ENCODE measurements around the gene SIT1. TPM values are rescaled to one million over a fixed set of nuclear protein-coding genes. Genes with fewer than 3 reads are reported as not detected.

SIT1 gene
- total RNA-seq, 2 donors from 2014 or later, result 0.18 to 0.68 TPM

DNA sequence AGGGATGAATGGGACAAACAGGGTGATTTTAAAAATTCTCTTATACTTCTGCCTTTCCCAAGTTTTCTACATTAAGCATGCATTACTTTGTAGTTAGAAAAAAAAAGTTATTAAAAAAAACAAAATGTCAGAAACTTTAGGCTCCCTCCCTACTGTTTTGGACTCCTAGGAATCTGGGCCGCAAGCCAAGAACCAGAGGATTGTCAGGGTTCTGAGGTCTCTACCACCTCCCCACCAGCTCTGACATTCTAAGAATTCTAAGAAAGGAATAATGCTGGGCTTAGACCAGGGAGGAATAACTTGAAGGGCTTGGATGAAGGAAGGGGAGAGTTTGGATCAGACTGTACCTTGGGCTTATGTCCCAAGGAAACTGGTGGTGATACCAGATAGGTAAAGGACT lies 15.3 kb upstream of the SIT1 start:
- 82% methylated on average over 1 of the region's 1 CpG for WGBS
- TF ChIP-seq, protein P1, sequence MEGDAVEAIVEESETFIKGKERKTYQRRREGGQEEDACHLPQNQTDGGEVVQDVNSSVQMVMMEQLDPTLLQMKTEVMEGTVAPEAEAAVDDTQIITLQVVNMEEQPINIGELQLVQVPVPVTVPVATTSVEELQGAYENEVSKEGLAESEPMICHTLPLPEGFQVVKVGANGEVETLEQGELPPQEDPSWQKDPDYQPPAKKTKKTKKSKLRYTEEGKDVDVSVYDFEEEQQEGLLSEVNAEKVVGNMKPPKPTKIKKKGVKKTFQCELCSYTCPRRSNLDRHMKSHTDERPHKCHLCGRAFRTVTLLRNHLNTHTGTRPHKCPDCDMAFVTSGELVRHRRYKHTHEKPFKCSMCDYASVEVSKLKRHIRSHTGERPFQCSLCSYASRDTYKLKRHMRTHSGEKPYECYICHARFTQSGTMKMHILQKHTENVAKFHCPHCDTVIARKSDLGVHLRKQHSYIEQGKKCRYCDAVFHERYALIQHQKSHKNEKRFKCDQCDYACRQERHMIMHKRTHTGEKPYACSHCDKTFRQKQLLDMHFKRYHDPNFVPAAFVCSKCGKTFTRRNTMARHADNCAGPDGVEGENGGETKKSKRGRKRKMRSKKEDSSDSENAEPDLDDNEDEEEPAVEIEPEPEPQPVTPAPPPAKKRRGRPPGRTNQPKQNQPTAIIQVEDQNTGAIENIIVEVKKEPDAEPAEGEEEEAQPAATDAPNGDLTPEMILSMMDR (IDR thresholded peaks at IDR 0.05), result no peak
- TF ChIP-seq POLR2A (IDR thresholded peaks at IDR 0.05), result no peak
- TF ChIP-seq POLR2AphosphoS5 (IDR thresholded peaks at IDR 0.05), result no peak
- Histone ChIP-seq H3K27ac (no peak overlapping the region), H3K9me3 (no peaks in the 10 kb centered on the region), H3K4me3 (no peak overlapping the region), H3K36me3 (no peaks in the 10 kb centered on the region), H3K27me3 (replicated peaks; ENCODE audit: insufficient read depth) (no peaks in the 10 kb centered on the region), H3K4me1 (replicated peaks) (no peaks in the 10 kb centered on the region)
- DNase-seq (ENCODE audit: low spot score), result no peak
- intact Hi-C loops (cut with DNase I), result no loop called here

DNA sequence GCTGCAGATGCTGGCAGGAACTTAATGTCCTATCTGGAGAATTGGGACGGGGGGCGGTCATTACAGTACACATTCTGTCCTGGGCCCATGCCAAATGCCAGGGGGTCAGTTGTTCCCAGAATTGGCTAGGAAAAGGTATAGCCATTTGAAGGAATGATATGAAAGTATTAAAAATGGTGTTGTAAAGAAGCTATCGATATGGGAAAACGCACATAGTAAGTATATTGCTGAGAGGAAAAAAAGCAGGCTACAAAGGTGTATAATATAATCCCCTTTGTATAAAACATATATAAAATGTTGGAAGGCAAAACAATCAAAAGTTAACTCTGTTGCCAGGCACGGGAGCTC lies 14.7 kb upstream of the SIT1 start:
- TF ChIP-seq POLR2A (IDR thresholded peaks at IDR 0.05) (no peak), POLR2AphosphoS5 (IDR thresholded peaks at IDR 0.05) (no peak)
- TF ChIP-seq, protein P1 (IDR thresholded peaks at IDR 0.05), result no peak
- Histone ChIP-seq H3K9me3 (no peaks in the 10 kb centered on the region), H3K27me3 (replicated peaks; ENCODE audit: insufficient read depth) (no peaks in the 10 kb centered on the region), H3K4me3 (peak overlapping the region; percentile 23 to 44), H3K36me3 (no peaks in the 10 kb centered on the region), H3K4me1 (replicated peaks) (no peaks in the 10 kb centered on the region), H3K27ac (peak overlapping the region; percentile 43 to 70)
- DNase-seq (ENCODE audit: low spot score), result no peak
- intact Hi-C loops (cut with DNase I), result no loop called here
- 19% methylated on average over 5 of the region's 5 CpGs for WGBS

DNA sequence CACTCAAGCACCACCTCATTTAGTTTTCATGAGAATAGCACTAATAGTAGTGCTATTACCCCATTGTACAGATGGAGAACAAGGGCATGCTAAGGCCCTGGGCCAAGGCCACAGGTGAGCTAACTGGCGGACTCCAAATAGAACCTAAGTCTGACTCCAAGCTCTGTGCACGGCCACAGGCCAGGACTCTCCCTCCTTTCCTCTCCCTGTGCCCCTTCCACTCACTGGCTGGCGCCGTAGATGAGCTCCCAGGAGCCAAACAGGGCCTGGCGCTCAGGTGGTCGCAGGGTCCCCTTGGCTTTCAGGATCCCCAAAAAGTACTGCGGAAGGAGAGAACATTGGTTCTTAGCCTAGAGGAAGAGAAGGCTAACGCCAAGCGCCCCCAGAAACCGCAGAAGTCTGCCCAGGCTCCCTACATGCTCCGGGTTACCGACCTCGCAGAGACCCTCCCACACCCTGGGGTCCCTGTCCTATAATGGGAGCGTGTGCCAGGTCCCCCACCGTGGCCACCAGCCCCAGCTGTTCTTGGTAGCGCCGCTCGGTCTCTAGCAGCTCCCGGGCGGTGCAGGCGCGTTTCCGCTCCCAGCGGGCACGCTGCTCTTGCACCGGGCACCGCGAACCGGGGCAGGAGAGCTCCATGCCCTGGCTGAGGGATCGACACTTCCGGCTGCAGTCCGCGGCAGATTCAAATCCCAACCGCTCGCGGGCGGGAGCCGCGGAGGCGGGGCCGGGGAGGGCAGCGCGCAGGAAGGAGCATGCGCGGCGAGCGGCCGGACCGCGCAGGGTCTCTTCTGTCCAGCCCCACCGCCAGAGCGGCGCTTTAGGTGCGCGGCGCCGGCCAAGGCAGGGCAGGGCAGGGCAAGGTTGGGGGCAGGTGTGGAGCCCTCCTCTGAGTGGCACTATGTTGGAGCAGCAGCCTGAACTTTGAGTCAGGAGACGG lies 14.1 kb upstream of the SIT1 start, which contains the start of gene ARHGEF39:
ARHGEF39 (minus strand) TSS at position 665 of the 940 bp plus-strand sequence; CDS start at position 639, 26 bp downstream.
- H3K27ac ChIP-seq, result peak within 1 kb of the TSS; percentile 43 to 70
- no peaks in the 10 kb centered on the region for H3K4me1 ChIP-seq (replicated peaks)
- no peaks in the 10 kb centered on the region for H3K36me3 ChIP-seq
- no peaks in the 10 kb centered on the region for H3K27me3 ChIP-seq (replicated peaks; ENCODE audit: insufficient read depth)
- no peaks in the 10 kb centered on the region for H3K9me3 ChIP-seq
- 9% methylated on average over 33 of the region's 58 CpGs for WGBS
- peak within 1 kb of the TSS; percentile 23 to 44 for H3K4me3 ChIP-seq
- TF ChIP-seq POLR2A (IDR thresholded peaks at IDR 0.05) (peak; percentile 60), POLR2AphosphoS5 (IDR thresholded peaks at IDR 0.05) (peak; percentile 69)
- TF ChIP-seq, protein P1 (IDR thresholded peaks at IDR 0.05), result peak in 3 of 4 experiments; percentile 19 to 36 (median 22)
- intact Hi-C loops (cut with DNase I), result loop anchor here (1.0 to 5.0 kb wide), 2 partner anchors 12 to 32 kb away; no protein-coding TSS in a partner anchor
- peak; percentile 59 for DNase-seq (ENCODE audit: low spot score)

DNA sequence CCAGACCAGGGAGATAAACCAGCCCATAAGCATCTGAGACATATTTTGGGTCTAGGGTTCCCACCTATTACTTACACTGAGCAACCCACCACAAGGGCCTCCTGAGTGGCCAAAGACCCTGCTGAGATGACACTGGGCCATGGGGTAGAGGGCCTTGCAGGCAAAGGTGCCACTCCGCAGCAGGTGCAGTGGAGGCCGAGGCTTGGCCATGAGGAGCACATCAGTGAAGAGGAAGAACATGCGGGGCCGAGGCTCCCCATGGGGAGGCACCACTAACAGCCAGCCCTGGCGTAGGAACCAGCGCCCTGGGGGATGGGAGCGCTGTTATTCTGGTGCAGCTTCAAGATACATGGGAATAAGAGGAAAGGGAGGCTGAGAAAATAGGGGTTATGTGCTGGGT lies 11.7 kb upstream of the SIT1 start:
- Histone ChIP-seq H3K27ac (peak overlapping the region; percentile 85 to 93), H3K4me1 (replicated peaks) (no peaks in the 10 kb centered on the region)
- intact Hi-C loops (cut with DNase I), result loop anchor here (5.0 kb wide), 1 partner anchor 35 kb away; no protein-coding TSS in a partner anchor

More for the DNA sequence above, 11.7 kb upstream of the SIT1 start:
- DNase-seq (ENCODE audit: low spot score), result no peak
- WGBS, result 92% methylated on average over 7 of the region's 7 CpGs
- Histone ChIP-seq H3K27me3 (replicated peaks; ENCODE audit: insufficient read depth) (no peaks in the 10 kb centered on the region), H3K9me3 (no peaks in the 10 kb centered on the region), H3K36me3 (no peaks in the 10 kb centered on the region), H3K4me3 (no peak overlapping the region)
- TF ChIP-seq POLR2A (IDR thresholded peaks at IDR 0.05), result no peak
- no peak for TF ChIP-seq POLR2AphosphoS5 (IDR thresholded peaks at IDR 0.05)
- TF ChIP-seq, protein P1 (IDR thresholded peaks at IDR 0.05), result no peak

Data from prostate gland (tissue), 2 donors.